Testis (tissue), 2 donors: Measurements from ENCODE around the gene PIK3CD.

Experiments
- CTCF ChIP-seq, 3 experiments: fragments of 450-650 bp in 2 of 3; fragments of 200-600 bp in 1 of 3; sonication (generic) in 1 of 3; IDR thresholded peaks; one replicate each; pipeline ENCODE4 v1.5.1; 2016 to 2019; ENCODE audit warnings: antibody characterized with exemption in 3 of 3, mild to moderate bottlenecking in 2 of 3, moderate library complexity in 1 of 3
- POLR2A ChIP-seq: fragments of 450-650 bp; IDR thresholded peaks from one replicate; pipeline ENCODE4 v1.6.1; 2017; ENCODE audit warnings: antibody characterized with exemption, mild to moderate bottlenecking, moderate library complexity

GRCh38 chr1:9671377-9672140, 20.0 kb downstream of the PIK3CD start:
- no peak for TF ChIP-seq CTCF (IDR thresholded peaks at IDR 0.05)
- no peak for TF ChIP-seq POLR2A
